ENCODE data around the gene FHOD3.

GRCh38 chr18:36381075-36381474, 83.6 kb downstream of the FHOD3 start:
- TF ChIP-seq CTCF (conservative IDR thresholded peaks at IDR 0.05; ENCODE audit: low read depth, low read length), result no peak
- no peak for TF ChIP-seq BHLHE40 (IDR thresholded peaks at IDR 0.05; ENCODE audit: low read depth, low read length)
- TF ChIP-seq POLR2A (IDR thresholded peaks at IDR 0.05; ENCODE audit: low read depth, low read length), result no peak
- TF ChIP-seq SMC3 (IDR thresholded peaks at IDR 0.05; ENCODE audit: low read depth, low read length), result no peak
- no peak for TF ChIP-seq ELK1 (IDR thresholded peaks at IDR 0.05; ENCODE audit: borderline replicate concordance, low read depth, low read length)
- no peak for TF ChIP-seq MAZ (IDR thresholded peaks at IDR 0.05; ENCODE audit: borderline replicate concordance, low read depth, low read length)
- no peak for TF ChIP-seq RFX5 (IDR thresholded peaks at IDR 0.05; ENCODE audit: low read depth, low read length)
- TF ChIP-seq CHD1 (IDR thresholded peaks at IDR 0.05; ENCODE audit: low read depth, low read length), result no peak

Measured in IMR-90 (cell line).